ENCODE results near the gene KCNMA1.

GRCh38 chr10:76903387-76903945, 734.1 kb downstream of the KCNMA1 start:
- TF ChIP-seq CTCF (conservative IDR thresholded peaks at IDR 0.05; ENCODE audit: low read depth, low read length) (no peak), EZH2 (IDR thresholded peaks at IDR 0.05; ENCODE audit: low read length, unreplicated experiment) (no peak)

Measured in PC-3 (cell line).